Esophagus muscularis mucosa (tissue), 3 donors: ENCODE measurements around the gene TSC22D3.

Experiments used
- CTCF ChIP-seq, 3 experiments: fragments of 200-600 bp in 2 of 3; fragments of 450-650 bp in 1 of 3; sonication (generic) in 2 of 3; IDR thresholded peaks; one replicate each; pipeline ENCODE4 v1.5.1; 2017 to 2019; ENCODE audit warnings: antibody characterized with exemption in 3 of 3, mild to moderate bottlenecking in 2 of 3, moderate library complexity in 1 of 3
- POLR2AphosphoS5 ChIP-seq, 2 donors: sonication (generic); formaldehyde crosslinking; IDR thresholded peaks; one replicate each; pipeline ENCODE4 v1.6.1; 2017; ENCODE audit warnings: antibody characterized with exemption in 2 of 2

DNA sequence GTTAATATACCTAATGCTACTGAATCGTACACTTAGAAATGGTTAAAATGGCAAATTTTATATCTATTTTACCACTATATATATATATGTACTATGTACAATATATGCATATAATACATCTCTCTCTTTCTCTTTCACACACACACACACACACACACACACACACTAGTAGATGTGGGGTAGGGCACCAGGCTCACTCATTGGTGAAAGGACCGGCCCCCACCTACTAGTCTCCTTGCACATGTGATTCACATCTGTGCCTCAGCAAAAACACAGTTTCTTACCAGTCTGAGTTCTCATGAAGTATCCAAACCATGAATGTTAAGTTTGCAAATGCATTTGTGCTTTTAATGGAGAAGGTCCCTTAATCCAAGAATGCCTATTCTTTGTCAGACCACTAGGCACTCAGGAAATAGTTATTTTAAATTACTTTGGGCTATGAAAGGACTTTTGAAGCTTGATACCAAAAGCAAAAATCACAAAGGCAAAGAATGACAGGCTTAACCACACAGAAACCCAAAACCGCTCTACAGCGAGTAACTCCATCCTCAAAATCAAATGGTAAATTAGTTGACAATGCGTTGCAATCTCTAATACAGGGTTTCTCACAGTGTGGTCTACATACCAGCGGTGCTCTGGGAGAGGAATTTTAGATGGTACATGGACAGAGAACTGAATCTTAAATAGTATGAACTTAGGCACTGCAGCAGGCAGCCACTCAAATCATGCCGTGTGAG, 5.8 kb downstream of the TSC22D3 start:
- TF ChIP-seq CTCF (IDR thresholded peaks at IDR 0.05) (no peak), POLR2AphosphoS5 (IDR thresholded peaks at IDR 0.05) (no peak)
